Large intestine (tissue), 3 donors: ENCODE measurements around the gene LRFN3. TPM values are rescaled to one million over a fixed set of nuclear protein-coding genes. Genes with fewer than 3 reads are reported as not detected.

Source experiments
- DNase-seq, 2 donors: peaks; one replicate each; pipeline versions ENCODE4 v3.0.0 to v3.0.0-alpha.2; 2013
- H3K27ac ChIP-seq: one replicate; pipeline ENCODE4 v1.5.1; 2013; ENCODE audit warnings: low read length
- H3K27me3 ChIP-seq: 2 replicates; pipeline ENCODE4 v1.6.1; 2013; ENCODE audit warnings: low read length; ENCODE audit not compliant: control insufficient read depth, insufficient read depth
- H3K36me3 ChIP-seq: 2 replicates; pipeline ENCODE4 v1.6.1; 2013; ENCODE audit warnings: low read length; ENCODE audit not compliant: control insufficient read depth, insufficient read depth
- H3K4me1 ChIP-seq: one replicate; pipeline ENCODE4 v1.6.1; 2013; ENCODE audit warnings: low read length; ENCODE audit not compliant: control insufficient read depth, insufficient read depth
- H3K4me3 ChIP-seq: one replicate; pipeline ENCODE4 v1.5.1; 2013; ENCODE audit warnings: low read length
- H3K9me3 ChIP-seq: one replicate; pipeline ENCODE4 v1.6.1; 2013; ENCODE audit warnings: mild to moderate bottlenecking, low read depth, low read length, moderate library complexity; ENCODE audit not compliant: control insufficient read depth
- WGBS: methylation state at CpG from one replicate; pipeline ENCODE4 v1.1.5; 2013; ENCODE audit warnings: low lambda C conversion rate; ENCODE audit not compliant: insufficient coverage; 5-methylcytosine and 5-hydroxymethylcytosine counted together
- polyA plus RNA-seq: library from polyadenylated mRNA; unstranded; fragments of 120-200 nt; gene quantifications from one replicate; pipeline ENCODE4 v1.2.1, GENCODE V29; 2013

LRFN3 gene
- polyA plus RNA-seq, 1 donor: 10.7 TPM

- no peak for DNase-seq
- no peak overlapping the region for H3K27ac ChIP-seq
- 93% methylated on average over 3 of the region's 4 CpGs for WGBS
- peaks cover 40% of the 10 kb centered on the region for H3K27me3 ChIP-seq
- no peaks in the 10 kb centered on the region for H3K36me3 ChIP-seq
- H3K4me3 ChIP-seq: no peak overlapping the region
- H3K9me3 ChIP-seq: no peaks in the 10 kb centered on the region
- peaks cover 4% of the 10 kb centered on the region for H3K4me1 ChIP-seq
These were observed 54.0 kb downstream of the LRFN3 start for GRCh38 chr19:35990156-35990555.

GRCh38 chr19:35990771-35991730, 54.9 kb downstream of the LRFN3 start:
- Histone ChIP-seq H3K27ac (no peak overlapping the region), H3K9me3 (no peaks in the 10 kb centered on the region), H3K4me3 (no peak overlapping the region), H3K4me1 (peaks cover 7% of the 10 kb centered on the region), H3K27me3 (peaks cover 31% of the 10 kb centered on the region), H3K36me3 (no peaks in the 10 kb centered on the region)
- DNase-seq: no peak
- 88% methylated on average over 3 of the region's 10 CpGs for whole genome bisulfite sequencing

GRCh38 chr19:35991731-35992450, 55.7 kb downstream of the LRFN3 start:
- Histone ChIP-seq H3K27ac (no peak overlapping the region), H3K36me3 (no peaks in the 10 kb centered on the region), H3K4me1 (peaks cover 12% of the 10 kb centered on the region), H3K4me3 (no peak overlapping the region), H3K27me3 (peaks cover 22% of the 10 kb centered on the region), H3K9me3 (no peaks in the 10 kb centered on the region)
- 100% methylated on average over 1 of the region's 7 CpGs for WGBS
- no peak for DNase-seq

- no CpG with 5 or more reads among the region's 8 CpGs for WGBS
- Histone ChIP-seq H3K9me3 (no peaks in the 10 kb centered on the region), H3K27ac (no peak overlapping the region), H3K4me3 (no peak overlapping the region), H3K27me3 (peaks cover 11% of the 10 kb centered on the region), H3K4me1 (peaks cover 12% of the 10 kb centered on the region), H3K36me3 (peaks cover 6% of the 10 kb centered on the region)
- no peak for DNase-seq
These were observed 57.0 kb downstream of the LRFN3 start for GRCh38 chr19:35992907-35993765.

- Histone ChIP-seq H3K36me3 (peaks cover 14% of the 10 kb centered on the region), H3K27ac (no peak overlapping the region), H3K4me1 (peaks cover 12% of the 10 kb centered on the region), H3K4me3 (peak overlapping the region; percentile 93), H3K9me3 (no peaks in the 10 kb centered on the region), H3K27me3 (peaks cover 4% of the 10 kb centered on the region)
- WGBS: no CpG with 5 or more reads among the region's 49 CpGs
- DNase-seq: peak in 1 of 2 donors; percentile 59
These were observed 57.9 kb downstream of the LRFN3 start for GRCh38 chr19:35993923-35994598.

Other genes starting within 250 kb of the LRFN3 start
- 0.51 TPM for gene ZBTB32, start 231.8 kb upstream of the LRFN3 start, polyA plus RNA-seq
- 33.2 TPM for gene KMT2B, start 218.4 kb upstream of the LRFN3 start, polyA plus RNA-seq
- gene IGFLR1, start 193.9 kb upstream of the LRFN3 start, polyA plus RNA-seq: 3.8 TPM
- gene U2AF1L4, start 191.0 kb upstream of the LRFN3 start, polyA plus RNA-seq: 31.2 TPM
- 63.3 TPM for gene PSENEN, start 190.7 kb upstream of the LRFN3 start, polyA plus RNA-seq
- gene LIN37, start 187.8 kb upstream of the LRFN3 start, polyA plus RNA-seq: 11.3 TPM
- gene HSPB6, start 179.3 kb upstream of the LRFN3 start, polyA plus RNA-seq: 50.2 TPM
- 16.3 TPM for gene PROSER3, start 178.2 kb upstream of the LRFN3 start, polyA plus RNA-seq
- gene ARHGAP33, start 160.8 kb upstream of the LRFN3 start, polyA plus RNA-seq: 22.2 TPM
- 1.9 TPM for gene PRODH2, start 123.5 kb upstream of the LRFN3 start, polyA plus RNA-seq
- gene NPHS1, start 83.9 kb upstream of the LRFN3 start, polyA plus RNA-seq: 3.2 TPM
- 1.8 TPM for gene KIRREL2, start 79.5 kb upstream of the LRFN3 start, polyA plus RNA-seq
- 32.7 TPM for gene APLP1, start 67.8 kb upstream of the LRFN3 start, polyA plus RNA-seq
- 7.7 TPM for gene NFKBID, start 35.8 kb upstream of the LRFN3 start, polyA plus RNA-seq
- gene HCST, start 33.8 kb upstream of the LRFN3 start, polyA plus RNA-seq: 11.1 TPM
- 41.8 TPM for gene TYROBP, start 28.1 kb upstream of the LRFN3 start, polyA plus RNA-seq
- 23.4 TPM for gene SDHAF1, start 58.8 kb downstream of the LRFN3 start, polyA plus RNA-seq
- gene SYNE4, start 72.4 kb downstream of the LRFN3 start, polyA plus RNA-seq: 9.8 TPM
- 13.8 TPM for gene ALKBH6, start 77.8 kb downstream of the LRFN3 start, polyA plus RNA-seq
- gene CLIP3, start 96.5 kb downstream of the LRFN3 start, polyA plus RNA-seq: 21.5 TPM
- 9.1 TPM for gene THAP8, start 117.9 kb downstream of the LRFN3 start, polyA plus RNA-seq
- gene WDR62, start 118.5 kb downstream of the LRFN3 start, polyA plus RNA-seq: 2.6 TPM
- gene OVOL3, start 174.8 kb downstream of the LRFN3 start, polyA plus RNA-seq: 0.09 TPM
- 47.5 TPM for gene POLR2I, start 178.5 kb downstream of the LRFN3 start, polyA plus RNA-seq
- 95.3 TPM for gene TBCB, start 179.1 kb downstream of the LRFN3 start, polyA plus RNA-seq
- 516 TPM for gene CAPNS1, start 203.7 kb downstream of the LRFN3 start, polyA plus RNA-seq
- 11.5 TPM for gene COX7A1, start 216.1 kb downstream of the LRFN3 start, polyA plus RNA-seq